Heart left ventricle (tissue), 13 donors: ENCODE measurements around the gene RNF181.

ENCODE experiments used
- CTCF ChIP-seq, 12 donors: fragments of 200-600 bp; sonication (generic) in 4 of 12; IDR thresholded peaks; one replicate each; pipeline versions ENCODE4 v1.5.0 to v1.8.0; 2018 to 2022; ENCODE audit warnings: antibody characterized with exemption in 12 of 12, mild to moderate bottlenecking in 5 of 12
- POLR2A ChIP-seq, 2 donors: fragments of 450-650 bp; IDR thresholded peaks; one replicate each; pipeline ENCODE4 v1.6.1; 2017; ENCODE audit warnings: antibody characterized with exemption in 2 of 2, mild to moderate bottlenecking in 2 of 2, moderate library complexity in 2 of 2
- donor health status: ischemic (EF 13 %, LVEDD 7.1; RV severe dilation, severe dysfunction).
- donor health status: DM: no; HTN: yes; CAD: no.
- donor health status: DM: no; HTN: no; CAD: no.
- donor health status: ischemic (EF 25% LVEDD 6.9; RV normal size, moderate dysfunction).
- donor health status: ischemic (EF 25% LVEDD 5.7; RV mildly dilated, moderate dysfunction).
- donor health status: ischemic (EF 35%, LVEDD 5.7; RV mildly dilated, moderate dysfunction).
- donor health status: nonischemic (EF 11% LVEDD 7.7; RV severe dilation, severe dysfunction).
- donor health status: DM: yes; HTN: yes; CAD: no.
- donor health status: PGD.
- donor health status: ischemic (EF 29% LVEDD 5.4; RV normal size, mild dysfunction).
- donor health status: nonischemic (EF 23%, LVEDD 6.1; RV moderate dilation, normal function).

GRCh38 chr2:85604568-85605339, 9.2 kb downstream of the RNF181 start:
- TF ChIP-seq CTCF (IDR thresholded peaks at IDR 0.05) (no peak), POLR2A (IDR thresholded peaks at IDR 0.05) (no peak)
